HL-60 (cell line): Measurements from ENCODE around the gene ARMC7.

Experiments used
- DNase-seq, 2 experiments: peaks; one replicate each; pipeline ENCODE4 v3.0.0-alpha.2; 2010 to 2020; ENCODE audit warnings: low read depth in 1 of 2, low spot score in 1 of 2
- H3K27ac ChIP-seq: fragments of 250-450 bp; sonication (Bioruptor Pico); replicated peaks from 2 replicates; pipeline ENCODE4 v1.5.1; 2020; ENCODE audit warnings: mild to moderate bottlenecking, moderate library complexity
- H3K27me3 ChIP-seq: fragments of 250-450 bp; sonication (Bioruptor Pico); 2 replicates; pipeline ENCODE4 v1.5.1; 2021; ENCODE audit warnings: mild to moderate bottlenecking, moderate library complexity; ENCODE audit not compliant: insufficient read depth, poor library complexity, severe bottlenecking
- H3K4me3 ChIP-seq: replicated peaks from 2 replicates; pipeline ENCODE4 v1.5.1; 2011; ENCODE audit warnings: mild to moderate bottlenecking, control low read depth, low read length; ENCODE audit not compliant: insufficient read depth
- CTCF ChIP-seq: IDR thresholded peaks from one replicate; pipeline ENCODE4 v1.5.1; 2011; ENCODE audit warnings: low read length, control low read depth, inconsistent platforms; ENCODE audit not compliant: insufficient read depth
- GABPA ChIP-seq: IDR thresholded peaks from 2 replicates; pipeline ENCODE4 v1.6.1; 2012; ENCODE audit warnings: low read depth
- POLR2AphosphoS5 ChIP-seq: IDR thresholded peaks from 2 replicates; pipeline ENCODE4 v1.6.1; 2012; ENCODE audit warnings: low read depth
- REST ChIP-seq: IDR thresholded peaks from 2 replicates; pipeline ENCODE4 v1.6.1; 2012; ENCODE audit warnings: low read depth; ENCODE audit not compliant: insufficient replicate concordance
- SPI1 ChIP-seq: IDR thresholded peaks from 2 replicates; pipeline ENCODE4 v1.6.1; 2012; ENCODE audit warnings: low read depth, mild to moderate bottlenecking, borderline replicate concordance
- long read RNA-seq: library from polyadenylated mRNA; unstranded; transcript quantifications from one replicate; pipeline ENCODE4 v2.0.0, GENCODE V29; 2020

Gene ARMC7
- long read RNA-seq, transcript ARMC7-201 (3 exons, 2,126 nt) = major isoform, 87 of 99 reads
- long read RNA-seq, partial matches to known transcripts = 2 of 99 reads
- long read RNA-seq, other reads (novel, unspliced or antisense) = 6 of 99 reads

- TF ChIP-seq GABPA (peak; percentile 82), POLR2AphosphoS5 (peak; percentile 50; the same call in 1 of the 2 replicates), REST (peak; percentile 22), CTCF (no peak), SPI1 (no peak)
- Histone ChIP-seq H3K27ac (peak within 1 kb of the TSS; percentile 52), H3K4me3 (peak within 1 kb of the TSS; percentile 76), H3K27me3 (no peaks in the 10 kb centered on the region)
- DNase-seq = peak; percentile 73 to 92
Observed at GRCh38 chr17:75109407-75110233, at the start of gene ARMC7. Gene ARMC7 (plus strand): TSS chr17:75109969. CDS start chr17:75110289, 320 bp downstream.

GRCh38 chr17:75060434-75061054, 49.2 kb upstream of the ARMC7 start:
- TF ChIP-seq POLR2AphosphoS5 (no peak), CTCF (no peak), REST (no peak)
- Histone ChIP-seq H3K27me3 (no peaks in the 10 kb centered on the region), H3K4me3 (no peak overlapping the region), H3K27ac (no peak overlapping the region)
- no peak for DNase-seq

GRCh38 chr17:75061055-75061438, 48.7 kb upstream of the ARMC7 start:
- Histone ChIP-seq H3K27me3 (no peaks in the 10 kb centered on the region), H3K4me3 (no peak overlapping the region), H3K27ac (no peak overlapping the region)
- DNase-seq = no peak
- no peak for TF ChIP-seq CTCF
- no peak for TF ChIP-seq SPI1
- TF ChIP-seq GABPA = no peak
- TF ChIP-seq REST = no peak
- no peak for TF ChIP-seq POLR2AphosphoS5
